Nephron (organoid): ENCODE results near the gene ARHGAP30.
A peak's percentile ranks its signal among the peaks of the same experiment; 100 is the strongest.

ENCODE experiments used
- H3K27ac Mint-ChIP-seq, 3 experiments: 2 replicates each; pipeline ENCODE4 v1.8.0; 2020; ENCODE audit warnings: mixed read lengths in 3 of 3, mild to moderate bottlenecking in 2 of 3, moderate library complexity in 1 of 3
- H3K27me3 Mint-ChIP-seq: 2 replicates; pipeline ENCODE4 v1.8.0; 2021; ENCODE audit warnings: low read depth, mild to moderate bottlenecking, moderate library complexity, mixed read lengths
- H3K36me3 Mint-ChIP-seq: 2 replicates; pipeline ENCODE4 v1.8.0; 2020; ENCODE audit warnings: low read depth, mixed read lengths
- H3K4me1 Mint-ChIP-seq: 2 replicates; pipeline ENCODE4 v1.8.0; 2020; ENCODE audit warnings: mixed read lengths
- H3K4me3 Mint-ChIP-seq, 3 experiments: 2 replicates each; pipeline ENCODE4 v1.8.0; 2020; ENCODE audit warnings: mild to moderate bottlenecking in 3 of 3, mixed read lengths in 3 of 3, moderate library complexity in 2 of 3
- H3K9me3 Mint-ChIP-seq: 2 replicates; pipeline ENCODE4 v1.8.0; 2020; ENCODE audit warnings: mixed read lengths
- TF ChIP-seq, protein P1 (sequence below), 3 experiments: fragments of 200-600 bp; sonication (generic); IDR thresholded peaks; one replicate each; pipeline ENCODE4 v1.5.0; 2021; ENCODE audit warnings: antibody characterized with exemption in 3 of 3; ENCODE audit not compliant: unreplicated experiment in 3 of 3

ARHGAP30 gene

GRCh38 chr1:161044908-161045735 lies 24.6 kb downstream of the ARHGAP30 start:
- TF ChIP-seq, protein P1, sequence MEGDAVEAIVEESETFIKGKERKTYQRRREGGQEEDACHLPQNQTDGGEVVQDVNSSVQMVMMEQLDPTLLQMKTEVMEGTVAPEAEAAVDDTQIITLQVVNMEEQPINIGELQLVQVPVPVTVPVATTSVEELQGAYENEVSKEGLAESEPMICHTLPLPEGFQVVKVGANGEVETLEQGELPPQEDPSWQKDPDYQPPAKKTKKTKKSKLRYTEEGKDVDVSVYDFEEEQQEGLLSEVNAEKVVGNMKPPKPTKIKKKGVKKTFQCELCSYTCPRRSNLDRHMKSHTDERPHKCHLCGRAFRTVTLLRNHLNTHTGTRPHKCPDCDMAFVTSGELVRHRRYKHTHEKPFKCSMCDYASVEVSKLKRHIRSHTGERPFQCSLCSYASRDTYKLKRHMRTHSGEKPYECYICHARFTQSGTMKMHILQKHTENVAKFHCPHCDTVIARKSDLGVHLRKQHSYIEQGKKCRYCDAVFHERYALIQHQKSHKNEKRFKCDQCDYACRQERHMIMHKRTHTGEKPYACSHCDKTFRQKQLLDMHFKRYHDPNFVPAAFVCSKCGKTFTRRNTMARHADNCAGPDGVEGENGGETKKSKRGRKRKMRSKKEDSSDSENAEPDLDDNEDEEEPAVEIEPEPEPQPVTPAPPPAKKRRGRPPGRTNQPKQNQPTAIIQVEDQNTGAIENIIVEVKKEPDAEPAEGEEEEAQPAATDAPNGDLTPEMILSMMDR (IDR thresholded peaks at IDR 0.05; ENCODE audit: unreplicated experiment in 3 of 3) = no peak
- Mint-ChIP-seq H3K4me3 (peak overlapping the region; percentile 86 to 92 (median 91)), H3K4me1 (peaks cover 19% of the 10 kb centered on the region), H3K9me3 (peaks cover 27% of the 10 kb centered on the region), H3K27me3 (peaks cover 19% of the 10 kb centered on the region), H3K36me3 (peaks cover 46% of the 10 kb centered on the region), H3K27ac (peak overlapping the region; percentile 99 to 100 (median 100))

GRCh38 chr1:161044535-161044907 lies 25.2 kb downstream of the ARHGAP30 start:
- Mint-ChIP-seq H3K36me3 (peaks cover 52% of the 10 kb centered on the region), H3K27ac (peak overlapping the region; percentile 99 to 100 (median 99)), H3K27me3 (peaks cover 19% of the 10 kb centered on the region), H3K4me1 (peaks cover 19% of the 10 kb centered on the region), H3K9me3 (peaks cover 27% of the 10 kb centered on the region), H3K4me3 (peak overlapping the region; percentile 86 to 92 (median 91))
- TF ChIP-seq, protein P1 (IDR thresholded peaks at IDR 0.05; ENCODE audit: unreplicated experiment in 3 of 3) = no peak

DNA sequence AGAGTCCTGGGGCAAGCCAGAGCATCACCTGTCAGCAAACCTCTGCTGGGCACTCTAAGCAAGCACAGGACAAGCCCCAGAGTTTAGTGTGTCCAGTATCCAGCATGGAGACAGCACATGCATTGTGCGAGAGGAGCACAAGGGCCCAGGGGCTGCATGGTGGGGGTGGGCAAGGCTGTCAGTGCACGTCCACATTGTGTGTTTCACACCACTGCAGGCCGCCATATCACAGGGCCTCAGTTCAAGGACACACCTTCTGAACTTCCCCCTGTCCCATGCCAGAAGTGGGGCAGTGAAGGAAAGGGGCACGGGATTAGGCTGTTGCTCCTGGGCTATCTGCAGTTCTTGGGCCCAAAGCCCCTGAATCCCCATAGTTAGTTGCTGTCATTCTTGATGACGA lies 30.1 kb downstream of the ARHGAP30 start:
- H3K4me3 Mint-ChIP-seq = peak overlapping the region; percentile 84 to 85 (median 84)
- no peaks in the 10 kb centered on the region for H3K9me3 Mint-ChIP-seq
- peaks cover 42% of the 10 kb centered on the region for H3K36me3 Mint-ChIP-seq
- H3K27me3 Mint-ChIP-seq = no peaks in the 10 kb centered on the region
- peaks cover 26% of the 10 kb centered on the region for H3K4me1 Mint-ChIP-seq
- TF ChIP-seq, protein P1 (IDR thresholded peaks at IDR 0.05; ENCODE audit: unreplicated experiment in 3 of 3) = no peak
- H3K27ac Mint-ChIP-seq = peak overlapping the region in 1 of 3 experiments; percentile 79

GRCh38 chr1:161039154-161039545 lies 30.5 kb downstream of the ARHGAP30 start:
- Mint-ChIP-seq H3K4me3 (peak overlapping the region; percentile 85 to 88 (median 86)), H3K9me3 (no peaks in the 10 kb centered on the region), H3K4me1 (peaks cover 22% of the 10 kb centered on the region), H3K27ac (peak overlapping the region; percentile 69 to 91 (median 79)), H3K36me3 (peaks cover 42% of the 10 kb centered on the region), H3K27me3 (no peaks in the 10 kb centered on the region)
- TF ChIP-seq, protein P1 (IDR thresholded peaks at IDR 0.05; ENCODE audit: unreplicated experiment in 3 of 3) = no peak

- TF ChIP-seq, protein P1 (IDR thresholded peaks at IDR 0.05; ENCODE audit: unreplicated experiment in 3 of 3) = no peak
These were observed 31.1 kb downstream of the ARHGAP30 start, which contains the start of gene TSTD1 for GRCh38 chr1:161038523-161039153. TSS of gene TSTD1 (minus strand) at chr1:161038964. CDS start at chr1:161038889, 75 bp downstream.

More at GRCh38 chr1:161038523-161039153, 31.1 kb downstream of the ARHGAP30 start, which contains the start of gene TSTD1:
- Mint-ChIP-seq H3K4me1 (peaks cover 21% of the 10 kb centered on the region), H3K9me3 (no peaks in the 10 kb centered on the region), H3K4me3 (peak within 1 kb of the TSS; percentile 85 to 88 (median 86)), H3K36me3 (peaks cover 42% of the 10 kb centered on the region), H3K27me3 (no peaks in the 10 kb centered on the region), H3K27ac (peak within 1 kb of the TSS; percentile 69 to 91 (median 79))
